Ishikawa (cell line): ENCODE data around the gene PRRT4.

Source experiments
- CEBPB ChIP-seq: IDR thresholded peaks from 2 replicates; pipeline ENCODE4 v1.6.1; 2012
- CREB1 ChIP-seq: IDR thresholded peaks from 2 replicates; pipeline ENCODE4 v1.6.1; 2012; ENCODE audit warnings: low read depth
- EGR1 ChIP-seq: IDR thresholded peaks from 2 replicates; pipeline ENCODE4 v1.6.1; 2012
- EP300 ChIP-seq: IDR thresholded peaks from 2 replicates; pipeline ENCODE4 v1.6.1; 2012; ENCODE audit warnings: borderline replicate concordance
- FOXM1 ChIP-seq: IDR thresholded peaks from 2 replicates; pipeline ENCODE4 v1.6.1; 2012; ENCODE audit warnings: low read depth, borderline replicate concordance
- MAX ChIP-seq: IDR thresholded peaks from 2 replicates; pipeline ENCODE4 v1.6.1; 2012
- NFIC ChIP-seq: IDR thresholded peaks from 2 replicates; pipeline ENCODE4 v1.6.1; 2012
- RAD21 ChIP-seq: IDR thresholded peaks from 2 replicates; pipeline ENCODE4 v1.6.1; 2012; ENCODE audit warnings: low read depth
- REST ChIP-seq: IDR thresholded peaks from 2 replicates; pipeline ENCODE4 v1.6.1; 2012; ENCODE audit warnings: low read depth, mild to moderate bottlenecking
- TAF1 ChIP-seq: IDR thresholded peaks from 2 replicates; pipeline ENCODE4 v1.6.1; 2012; ENCODE audit warnings: low read depth, mild to moderate bottlenecking
- TCF12 ChIP-seq: IDR thresholded peaks from 2 replicates; pipeline ENCODE4 v1.6.1; 2012; ENCODE audit warnings: low read depth
- TEAD4 ChIP-seq: IDR thresholded peaks from 2 replicates; pipeline ENCODE4 v1.6.1; 2012
- USF1 ChIP-seq: IDR thresholded peaks from 2 replicates; pipeline ENCODE4 v1.6.1; 2012
- YY1 ChIP-seq: IDR thresholded peaks from 2 replicates; pipeline ENCODE4 v1.6.1; 2012; ENCODE audit warnings: low read depth
- ZBTB7A ChIP-seq: IDR thresholded peaks from 2 replicates; pipeline ENCODE4 v1.6.1; 2012; ENCODE audit warnings: low read depth

Gene PRRT4

GRCh38 chr7:128353189-128353588 is 8.3 kb downstream of the PRRT4 start:
- no peak for TF ChIP-seq USF1
- TF ChIP-seq MAX: no peak
- TF ChIP-seq YY1: no peak
- TF ChIP-seq CEBPB: no peak
- TF ChIP-seq ZBTB7A: no peak
- TF ChIP-seq NFIC: no peak
- TF ChIP-seq EGR1: no peak
- no peak for TF ChIP-seq TCF12

- no peak for TF ChIP-seq MAX
- no peak for TF ChIP-seq EP300
- TF ChIP-seq RAD21: no peak
- TF ChIP-seq EGR1: no peak
- no peak for TF ChIP-seq ZBTB7A
- no peak for TF ChIP-seq TAF1
- no peak for TF ChIP-seq CEBPB
- no peak for TF ChIP-seq TCF12
- TF ChIP-seq USF1: no peak
- no peak for TF ChIP-seq FOXM1
- TF ChIP-seq REST: no peak
- no peak for TF ChIP-seq NFIC
- no peak for TF ChIP-seq YY1
- no peak for TF ChIP-seq CREB1
- TF ChIP-seq TEAD4: no peak
Observed at GRCh38 chr7:128352636-128353035, 8.9 kb downstream of the PRRT4 start.

- no peak for TF ChIP-seq TAF1
- peak; percentile 56; the same call in 1 of the 2 replicates for TF ChIP-seq MAX
- no peak for TF ChIP-seq ZBTB7A
- TF ChIP-seq USF1: no peak
Observed at GRCh38 chr7:128352153-128352537, 9.3 kb downstream of the PRRT4 start.

GRCh38 chr7:128351296-128352152 is 10.0 kb downstream of the PRRT4 start:
- TF ChIP-seq TCF12: no peak
- no peak for TF ChIP-seq EGR1
- TF ChIP-seq EP300: no peak
- no peak for TF ChIP-seq NFIC
- no peak for TF ChIP-seq USF1
- TF ChIP-seq CREB1: no peak
- TF ChIP-seq ZBTB7A: no peak
- no peak for TF ChIP-seq REST
- TF ChIP-seq CEBPB: no peak
- no peak for TF ChIP-seq TAF1
- TF ChIP-seq TEAD4: no peak
- TF ChIP-seq FOXM1: no peak
- no peak for TF ChIP-seq RAD21
- TF ChIP-seq MAX: no peak
- TF ChIP-seq YY1: no peak
